GM10266 (cell line): Measurements from ENCODE around the gene PNN.

Source experiments
- DNase-seq: peaks from one replicate; pipeline ENCODE4 v3.0.0; 2012; ENCODE audit errors: extremely low spot score
- CTCF ChIP-seq: IDR thresholded peaks from 2 replicates; pipeline ENCODE4 v1.5.1; 2012; ENCODE audit warnings: mild to moderate bottlenecking, low read depth; ENCODE audit not compliant: control insufficient read depth, insufficient read depth; ENCODE audit errors: missing control alignments

PNN gene

GRCh38 chr14:39231751-39232553 is 56.9 kb downstream of the PNN start:
- peak; percentile 45 for TF ChIP-seq CTCF
- DNase-seq = peak; percentile 34
